ENCODE measurements around the gene CXCL1. TPM values are rescaled to one million over a fixed set of nuclear protein-coding genes. Genes with fewer than 3 reads are reported as not detected.

Gene CXCL1
- polyA plus RNA-seq, 1 experiment, result 2.1 TPM

GRCh38 chr4:73912191-73912590 lies 43.0 kb downstream of the CXCL1 start:
- DNase-seq (ENCODE audit: low read depth, low spot score), result no peak
- TF ChIP-seq CTCF (IDR thresholded peaks at IDR 0.05; ENCODE audit: low read depth, low read length), result no peak
- Histone ChIP-seq H3K27me3 (ENCODE audit: control insufficient read depth, insufficient read depth, low read length) (peaks cover 4% of the 10 kb centered on the region), H3K9me3 (ENCODE audit: control insufficient read depth, insufficient read depth, low read length) (no peaks in the 10 kb centered on the region), H3K4me3 (ENCODE audit: low read depth, low read length) (no peak overlapping the region), H3K27ac (ENCODE audit: low read depth, low read length) (no peak overlapping the region)
- ChIA-PET POLR2A (no interaction called here), CTCF (no interaction called here)

- TF ChIP-seq CTCF (IDR thresholded peaks at IDR 0.05; ENCODE audit: low read depth, low read length), result no peak
- no peak overlapping the region for H3K4me3 ChIP-seq (ENCODE audit: low read depth, low read length)
- ChIA-PET POLR2A (interaction anchor here (1.5 kb wide), 1 partner anchor 54 kb away, joined by 4 read pairs; no protein-coding TSS in a partner anchor), CTCF (interaction anchor here (1.0 kb wide), 1 partner anchor 9 kb away, joined by 3 read pairs; no protein-coding TSS in a partner anchor)
- H3K27ac ChIP-seq (ENCODE audit: low read depth, low read length), result no peak overlapping the region
- DNase-seq (ENCODE audit: low read depth, low spot score), result no peak
- H3K9me3 ChIP-seq (ENCODE audit: control insufficient read depth, insufficient read depth, low read length), result no peaks in the 10 kb centered on the region
- no peaks in the 10 kb centered on the region for H3K27me3 ChIP-seq (ENCODE audit: control insufficient read depth, insufficient read depth, low read length)
Observed at GRCh38 chr4:73914071-73914470, 44.9 kb downstream of the CXCL1 start.

GRCh38 chr4:73916172-73916925 lies 47.2 kb downstream of the CXCL1 start:
- CTCF ChIA-PET, result interaction anchor here (1.0 kb wide), 2 partner anchors 182 to 343 kb away, joined by 3 read pairs; partner anchors contain the start of gene CXCL2
- Histone ChIP-seq H3K9me3 (ENCODE audit: control insufficient read depth, insufficient read depth, low read length) (no peaks in the 10 kb centered on the region), H3K27me3 (ENCODE audit: control insufficient read depth, insufficient read depth, low read length) (no peaks in the 10 kb centered on the region), H3K27ac (ENCODE audit: low read depth, low read length) (no peak overlapping the region), H3K4me3 (ENCODE audit: low read depth, low read length) (no peak overlapping the region)
- POLR2A ChIA-PET, result interaction anchor here (0.7 to 1.3 kb wide), 4 partner anchors 25 to 254 kb away, joined by 3 to 7 read pairs (median 4); no protein-coding TSS in a partner anchor
- no peak for DNase-seq (ENCODE audit: low read depth, low spot score)
- no peak for TF ChIP-seq CTCF (IDR thresholded peaks at IDR 0.05; ENCODE audit: low read depth, low read length)

- Histone ChIP-seq H3K27ac (ENCODE audit: low read depth, low read length) (peak overlapping the region; percentile 80), H3K4me3 (ENCODE audit: low read depth, low read length) (no peak overlapping the region), H3K27me3 (ENCODE audit: control insufficient read depth, insufficient read depth, low read length) (no peaks in the 10 kb centered on the region), H3K9me3 (ENCODE audit: control insufficient read depth, insufficient read depth, low read length) (no peaks in the 10 kb centered on the region)
- no peak for TF ChIP-seq CTCF (IDR thresholded peaks at IDR 0.05; ENCODE audit: low read depth, low read length)
- ChIA-PET CTCF (interaction anchor here (1.0 kb wide), 1 partner anchor 344 kb away, joined by 3 read pairs; no protein-coding TSS in a partner anchor), POLR2A (interaction anchor here (0.5 to 1.3 kb wide), 5 partner anchors 25 to 255 kb away, joined by 3 to 7 read pairs (median 4); no protein-coding TSS in a partner anchor)
- peak; percentile 86 for DNase-seq (ENCODE audit: low read depth, low spot score)
Observed at GRCh38 chr4:73917081-73917501, 47.9 kb downstream of the CXCL1 start.

GRCh38 chr4:73918058-73918457 lies 48.9 kb downstream of the CXCL1 start:
- TF ChIP-seq CTCF (IDR thresholded peaks at IDR 0.05; ENCODE audit: low read depth, low read length), result no peak
- no peak overlapping the region for H3K27ac ChIP-seq (ENCODE audit: low read depth, low read length)
- no peaks in the 10 kb centered on the region for H3K27me3 ChIP-seq (ENCODE audit: control insufficient read depth, insufficient read depth, low read length)
- no peak for DNase-seq (ENCODE audit: low read depth, low spot score)
- ChIA-PET CTCF (interaction anchor here (1.5 to 1.6 kb wide), 2 partner anchors 188 to 255 kb away, joined by 3 to 7 read pairs; no protein-coding TSS in a partner anchor), POLR2A (no interaction called here)
- no peak overlapping the region for H3K4me3 ChIP-seq (ENCODE audit: low read depth, low read length)
- no peaks in the 10 kb centered on the region for H3K9me3 ChIP-seq (ENCODE audit: control insufficient read depth, insufficient read depth, low read length)

All from AG04450 (cell line).